ENCODE measurements around the gene FBXW8.

Gene FBXW8, protein sequence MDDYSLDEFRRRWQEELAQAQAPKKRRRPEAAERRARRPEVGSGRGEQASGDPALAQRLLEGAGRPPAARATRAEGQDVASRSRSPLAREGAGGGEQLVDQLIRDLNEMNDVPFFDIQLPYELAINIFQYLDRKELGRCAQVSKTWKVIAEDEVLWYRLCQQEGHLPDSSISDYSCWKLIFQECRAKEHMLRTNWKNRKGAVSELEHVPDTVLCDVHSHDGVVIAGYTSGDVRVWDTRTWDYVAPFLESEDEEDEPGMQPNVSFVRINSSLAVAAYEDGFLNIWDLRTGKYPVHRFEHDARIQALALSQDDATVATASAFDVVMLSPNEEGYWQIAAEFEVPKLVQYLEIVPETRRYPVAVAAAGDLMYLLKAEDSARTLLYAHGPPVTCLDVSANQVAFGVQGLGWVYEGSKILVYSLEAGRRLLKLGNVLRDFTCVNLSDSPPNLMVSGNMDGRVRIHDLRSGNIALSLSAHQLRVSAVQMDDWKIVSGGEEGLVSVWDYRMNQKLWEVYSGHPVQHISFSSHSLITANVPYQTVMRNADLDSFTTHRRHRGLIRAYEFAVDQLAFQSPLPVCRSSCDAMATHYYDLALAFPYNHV

DNA sequence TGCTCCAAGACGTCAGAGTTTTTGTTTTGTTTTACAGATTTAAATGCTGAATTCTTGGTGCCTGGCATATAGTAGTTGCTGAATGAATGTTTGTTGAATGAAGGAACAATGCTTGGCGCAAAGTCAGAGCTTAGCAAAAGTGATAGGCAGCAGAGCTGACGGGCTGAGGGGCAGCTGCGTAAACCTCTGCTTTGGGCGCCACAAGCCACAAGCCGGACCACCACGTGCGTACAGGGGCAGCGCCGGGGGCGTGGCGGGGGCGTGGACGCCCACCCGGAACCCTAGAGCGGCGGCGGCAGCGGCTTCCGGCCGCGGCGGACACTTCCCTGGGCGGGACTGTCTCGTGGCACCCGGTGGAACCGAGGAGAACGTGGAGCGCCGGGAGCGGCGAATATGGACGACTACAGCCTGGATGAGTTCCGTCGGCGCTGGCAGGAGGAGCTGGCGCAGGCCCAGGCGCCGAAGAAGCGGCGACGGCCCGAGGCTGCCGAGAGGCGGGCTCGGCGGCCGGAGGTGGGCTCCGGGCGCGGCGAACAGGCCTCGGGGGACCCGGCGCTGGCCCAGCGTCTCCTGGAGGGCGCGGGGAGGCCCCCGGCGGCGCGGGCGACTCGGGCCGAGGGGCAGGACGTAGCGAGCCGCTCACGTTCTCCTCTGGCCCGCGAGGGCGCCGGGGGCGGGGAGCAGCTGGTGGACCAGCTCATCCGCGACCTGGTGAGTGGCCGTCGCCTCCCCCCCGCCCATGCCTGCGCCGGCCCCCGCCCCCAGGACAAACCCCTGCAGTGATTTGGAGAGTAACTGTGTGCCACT lies at the start of gene FBXW8:
Gene FBXW8 (plus strand): TSS at position 306 of the 807 bp plus-strand sequence. CDS start 88 bp downstream, at position 394.
- DNase-seq (ENCODE audit: low read depth in 2 of 2) = peak; percentile 32 to 71

DNA sequence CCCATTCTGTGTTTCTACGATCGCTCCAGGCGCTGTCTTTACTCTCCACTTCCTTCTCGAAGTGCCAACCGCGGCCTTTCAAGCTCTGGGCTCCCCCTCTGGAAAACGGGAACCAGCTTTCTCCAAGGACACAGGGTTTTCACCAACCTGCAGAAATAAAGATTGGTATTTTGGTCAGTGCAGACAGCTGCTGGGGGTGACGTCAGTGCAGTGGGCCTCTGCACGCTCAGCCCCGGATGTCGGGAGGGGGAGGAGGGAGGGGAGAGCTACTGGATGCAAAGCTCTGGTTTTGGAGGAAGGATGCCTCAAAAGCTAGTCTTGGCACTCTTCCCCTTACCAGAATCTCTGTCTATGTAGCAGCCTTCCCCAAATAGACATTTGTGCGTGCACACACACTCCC lies 49.4 kb upstream of the FBXW8 start:
- DNase-seq (ENCODE audit: low read depth in 2 of 2) = no peak

DNA sequence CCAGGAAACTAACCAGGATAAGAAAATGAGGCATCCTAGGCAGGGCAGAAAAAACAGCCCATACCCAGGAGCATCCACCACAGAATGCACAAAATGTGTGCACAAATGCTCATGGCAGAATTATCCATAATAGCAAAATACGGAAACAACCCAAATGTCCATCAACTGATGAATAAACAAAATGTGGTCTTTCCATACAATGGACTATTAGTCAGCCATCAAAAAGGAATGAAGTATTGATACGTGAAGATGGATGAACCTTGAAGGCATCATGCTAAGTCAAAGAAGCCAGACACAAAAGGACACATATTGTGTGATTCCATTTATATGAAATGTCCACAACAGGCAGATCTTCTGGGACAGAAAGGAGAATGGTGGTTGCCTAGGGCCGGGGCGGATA lies 48.6 kb upstream of the FBXW8 start:
- DNase-seq (ENCODE audit: low read depth in 2 of 2) = no peak

DNA sequence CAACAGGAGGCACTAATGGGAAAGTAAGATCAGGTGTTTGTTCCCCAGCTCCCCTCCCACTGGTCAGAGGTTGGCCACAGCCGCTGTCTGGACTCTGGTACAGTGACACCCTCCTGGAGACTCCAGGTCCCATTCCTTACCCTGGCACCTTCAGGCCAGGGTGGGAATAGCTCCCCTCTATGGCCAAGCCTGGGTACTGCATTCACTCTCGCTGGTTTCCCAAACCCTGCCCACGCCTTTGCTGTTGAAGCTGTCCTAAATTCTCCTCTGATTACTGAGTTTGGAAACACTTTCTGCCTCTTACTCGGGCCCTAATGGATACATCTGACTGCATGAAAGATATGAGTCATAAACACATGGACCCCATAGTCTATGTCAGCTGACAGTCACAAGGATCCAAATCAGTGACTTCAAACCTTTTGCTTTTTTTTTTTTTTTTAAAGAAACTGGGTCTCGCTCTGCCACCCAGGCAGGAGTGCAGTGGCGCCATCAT lies 47.4 kb upstream of the FBXW8 start:
- no peak for DNase-seq (ENCODE audit: low read depth in 2 of 2)

DNA sequence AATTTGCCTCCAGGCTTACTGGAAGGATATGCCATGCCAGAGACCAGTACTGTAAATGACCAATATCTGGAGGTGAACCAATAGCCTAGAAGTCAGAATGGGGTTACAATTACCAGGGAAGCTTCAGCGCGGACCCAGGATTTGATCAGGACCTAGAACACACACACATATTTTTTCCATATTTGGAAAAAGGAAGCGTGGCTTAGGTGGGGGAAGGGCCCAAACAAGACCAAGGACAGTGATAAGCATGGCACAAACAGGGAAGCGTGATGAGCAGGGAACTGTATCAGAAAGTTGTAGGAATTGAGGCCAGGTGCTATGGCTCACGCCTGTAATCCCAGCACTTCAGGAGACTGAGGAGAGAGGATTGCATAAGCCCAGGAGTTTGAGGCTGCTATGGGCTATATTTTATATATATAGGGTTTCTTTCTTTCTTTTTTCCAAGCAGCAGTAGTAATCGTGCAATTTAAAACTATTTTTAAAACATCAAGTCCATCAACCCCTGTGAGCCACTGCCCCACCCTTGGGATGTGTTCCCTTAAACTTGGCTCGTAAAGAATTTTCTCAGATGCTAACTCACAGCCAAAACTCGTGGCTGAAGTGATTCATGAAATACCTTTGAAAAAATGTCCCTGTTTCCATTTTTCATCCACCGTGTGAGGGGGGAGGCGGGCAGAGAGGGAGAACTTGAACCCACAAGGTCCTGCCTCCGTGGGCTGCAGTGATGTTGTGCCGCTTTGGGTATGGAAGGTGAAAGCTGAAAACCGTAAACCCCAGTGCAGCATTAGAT lies 46.2 kb upstream of the FBXW8 start:
- no peak for DNase-seq (ENCODE audit: low read depth in 2 of 2)

DNA sequence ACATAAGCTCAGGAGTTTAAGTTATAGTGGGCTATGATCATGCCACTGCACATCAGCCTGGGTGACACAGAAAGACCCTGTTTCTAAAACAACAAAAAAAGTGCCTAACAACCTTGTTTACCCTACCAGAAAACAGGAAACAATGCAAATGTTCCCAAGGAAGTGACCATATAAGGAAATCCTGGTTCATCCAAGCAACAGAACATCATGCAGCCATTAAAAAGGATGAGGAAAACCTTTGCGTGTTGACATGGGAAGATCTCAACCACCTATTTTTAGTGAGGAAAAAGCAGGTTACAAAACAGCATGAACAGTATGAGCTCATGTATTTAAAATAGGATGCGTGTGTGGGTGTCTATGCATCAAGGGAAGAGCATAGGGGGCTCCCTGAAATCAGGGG lies 43.2 kb upstream of the FBXW8 start:
- DNase-seq (ENCODE audit: low read depth in 2 of 2) = no peak

DNA sequence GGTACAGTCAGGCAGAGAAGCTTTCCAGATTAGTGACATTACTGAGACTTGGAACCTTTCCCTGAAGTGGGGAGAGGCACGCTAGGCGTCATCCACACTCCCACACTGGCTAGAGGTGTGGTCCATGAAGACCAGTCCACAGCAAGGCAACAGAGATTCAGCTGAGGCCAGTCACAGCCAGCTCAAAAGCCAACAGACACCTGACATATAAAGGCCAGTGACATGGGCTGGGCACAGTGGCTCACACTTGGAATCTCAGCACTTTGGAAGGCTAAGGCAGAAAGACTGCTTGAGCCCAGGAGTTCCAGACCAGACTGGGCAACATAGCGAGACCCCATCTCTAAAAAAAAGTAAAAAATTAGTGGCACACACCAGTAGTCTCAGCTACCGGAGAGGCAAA lies 40.4 kb upstream of the FBXW8 start:
- no peak for DNase-seq (ENCODE audit: low read depth in 2 of 2)

DNA sequence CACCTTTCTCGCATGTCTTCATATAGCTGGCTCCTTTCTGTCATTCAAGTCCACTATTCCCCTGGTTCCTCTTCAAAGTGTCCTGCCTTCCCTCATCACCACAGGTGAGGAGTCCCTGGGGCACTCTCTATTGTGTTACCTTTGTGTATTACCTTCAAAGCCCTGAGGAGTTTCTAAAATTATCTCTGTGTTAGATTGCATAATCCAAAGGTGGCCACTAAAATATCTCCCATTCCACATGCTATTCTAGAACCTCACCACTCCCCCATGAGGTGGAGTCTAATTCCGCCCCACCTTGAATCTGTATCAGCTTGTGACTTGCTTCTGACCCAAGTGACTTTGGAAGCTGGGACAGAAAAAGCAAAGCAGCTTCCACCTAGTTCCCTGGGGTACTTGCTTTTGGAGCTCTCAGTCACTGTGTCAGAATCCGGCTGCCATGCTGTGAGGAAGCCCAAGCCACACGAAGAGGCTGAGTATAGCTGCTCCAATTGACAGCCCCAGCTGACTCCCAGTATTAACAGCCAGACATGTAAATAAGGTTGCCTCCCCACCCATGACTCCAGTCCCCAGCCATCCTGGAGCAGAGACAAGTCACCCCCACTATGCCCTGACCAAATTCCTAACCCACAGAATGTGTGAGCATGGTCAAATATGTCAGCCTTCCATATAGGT lies 36.3 kb upstream of the FBXW8 start:
- DNase-seq (ENCODE audit: low read depth in 2 of 2) = no peak

DNA sequence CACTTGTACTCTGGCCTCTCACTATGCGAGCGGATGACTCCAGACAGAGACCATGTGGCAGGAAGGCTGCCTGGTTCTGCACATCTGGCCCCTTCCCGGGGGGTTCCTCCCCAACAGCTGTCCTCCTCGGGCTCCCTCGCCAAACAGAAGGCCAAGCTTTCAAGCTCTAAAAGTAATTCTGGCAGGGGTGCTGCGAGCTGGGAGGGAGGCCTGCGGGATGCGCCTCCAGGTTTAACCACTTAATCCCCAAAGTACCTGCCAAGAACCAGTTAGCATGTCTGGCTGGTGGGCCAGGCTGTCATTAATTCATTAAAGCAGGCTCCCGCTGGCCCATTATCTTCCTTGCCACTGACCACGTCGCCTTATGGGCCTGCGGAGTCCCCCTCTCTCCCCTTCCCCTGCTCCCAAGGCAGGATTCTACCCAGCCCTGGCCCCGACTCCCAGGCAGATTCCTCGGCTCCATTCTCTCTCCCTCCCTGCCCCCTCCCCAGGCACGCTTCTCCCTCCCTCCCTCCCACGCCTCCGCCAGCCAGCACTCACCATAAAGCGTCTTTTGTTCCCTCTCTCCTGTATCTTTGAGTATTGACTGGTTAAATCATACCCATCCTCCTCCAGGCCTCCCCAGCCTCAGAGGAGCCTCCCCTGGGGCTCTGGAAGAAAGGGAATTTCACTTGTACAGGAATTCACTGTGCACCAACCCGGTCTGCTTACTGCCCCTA lies 34.4 kb upstream of the FBXW8 start:
- no peak for DNase-seq (ENCODE audit: low read depth in 2 of 2)

DNA sequence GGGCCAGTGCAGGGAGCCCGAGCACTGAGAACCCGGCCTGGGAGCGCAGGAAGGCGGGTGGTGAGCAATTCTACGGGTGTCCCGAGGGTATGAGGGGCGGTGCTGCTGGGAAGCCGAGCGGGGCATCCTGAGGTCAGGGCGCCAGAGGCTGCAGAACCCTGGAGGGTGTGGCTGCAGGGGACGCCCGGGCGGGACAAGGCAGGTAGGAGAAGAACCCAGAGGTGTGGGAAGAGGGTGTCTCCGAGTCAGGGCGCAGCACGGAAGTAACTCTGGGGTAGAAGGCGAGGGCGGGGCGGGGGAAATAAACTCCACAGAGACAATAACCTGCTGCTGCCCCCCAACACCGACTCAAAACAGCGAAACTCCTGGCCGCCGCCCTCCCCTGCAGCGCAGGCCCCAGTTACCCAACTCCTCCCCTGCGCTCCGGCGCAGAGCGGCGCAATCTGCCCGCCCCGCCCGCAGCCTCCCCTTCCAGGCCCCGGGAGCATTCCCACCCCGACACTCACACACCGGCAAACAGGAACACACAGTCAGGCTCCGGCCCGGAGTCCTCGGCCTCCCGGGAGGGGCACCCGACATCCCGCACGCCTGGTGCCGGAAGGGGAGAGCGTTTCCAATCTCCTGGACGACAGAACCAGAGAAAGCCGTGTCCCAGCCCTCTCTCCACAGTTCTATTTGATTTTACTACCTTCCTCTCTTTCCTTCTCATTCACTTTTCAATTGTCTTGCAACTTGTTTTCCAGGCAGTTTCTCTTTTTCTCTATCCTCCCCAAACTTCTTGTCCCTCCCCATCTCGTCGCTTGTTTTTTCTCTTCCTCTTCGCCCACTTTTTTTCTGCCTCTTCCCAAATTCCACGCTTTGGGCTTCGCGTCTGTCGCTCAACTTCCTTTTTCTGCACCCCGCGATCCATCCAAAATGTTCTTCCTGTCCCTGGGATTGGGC lies 31.9 kb upstream of the FBXW8 start:
- DNase-seq (ENCODE audit: low read depth in 2 of 2) = no peak

DNA sequence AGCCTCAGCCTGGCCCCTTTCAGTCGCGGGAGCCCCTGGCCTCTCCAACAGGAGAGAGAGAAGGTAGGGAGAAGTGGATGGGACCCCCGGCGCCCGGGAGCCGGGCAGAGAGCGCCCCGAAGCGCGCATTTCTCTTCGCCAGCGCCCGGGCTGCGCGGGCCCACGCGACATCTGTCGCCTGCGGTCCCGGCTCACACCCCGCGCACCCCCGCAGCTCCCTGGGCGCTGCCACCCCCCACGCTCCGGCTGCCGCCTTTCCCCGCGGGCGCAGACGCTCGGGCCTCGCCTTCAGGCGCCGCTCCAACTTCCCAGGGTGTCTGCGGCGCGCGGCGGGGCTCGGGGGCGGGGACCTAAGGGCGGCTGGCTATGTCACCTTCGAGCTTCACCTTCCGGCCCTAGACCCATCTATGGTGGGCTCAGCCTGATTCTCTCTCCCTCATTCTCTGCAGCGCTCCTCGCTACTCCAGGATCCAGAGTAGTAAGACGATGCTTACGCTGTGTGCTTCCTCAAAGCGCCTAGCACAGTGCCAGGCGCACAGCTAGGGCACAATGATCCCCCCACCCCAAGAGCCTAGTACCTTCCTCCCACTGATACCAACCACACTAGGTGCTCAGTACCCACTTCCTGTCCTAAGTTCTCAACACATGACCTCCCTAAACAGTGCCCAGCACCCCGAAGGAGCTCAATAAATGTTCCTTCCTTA lies 31.1 kb upstream of the FBXW8 start:
- no peak for DNase-seq (ENCODE audit: low read depth in 2 of 2)

DNA sequence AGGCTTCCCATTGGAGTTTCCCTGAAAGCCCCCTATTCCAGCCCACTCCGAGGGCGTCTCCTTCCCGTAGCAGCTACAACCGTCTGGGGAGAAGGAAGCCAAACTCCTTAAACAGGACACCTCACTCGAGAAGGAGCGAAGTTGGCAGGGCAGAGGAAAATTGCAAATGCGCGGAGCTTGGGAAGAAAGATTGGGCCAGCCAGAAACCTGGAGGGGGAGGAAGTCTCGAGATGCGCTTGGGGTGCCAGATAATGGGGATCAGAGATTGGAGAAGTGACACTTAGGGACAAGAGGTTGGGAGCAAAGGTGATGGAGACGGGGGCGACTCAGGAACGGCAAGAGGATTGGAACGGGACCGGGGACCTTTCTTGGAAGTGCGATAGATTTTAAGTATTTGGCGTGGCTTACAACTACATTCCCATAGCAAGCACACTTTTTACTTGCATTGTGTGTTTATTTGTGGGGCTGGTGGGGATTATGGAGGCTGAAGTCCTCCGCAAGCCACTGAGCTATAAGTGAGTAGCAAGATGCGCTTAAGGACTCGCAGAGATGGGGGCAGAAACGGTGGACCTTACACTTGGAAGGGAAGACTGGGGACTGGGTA lies 30.4 kb upstream of the FBXW8 start:
- DNase-seq (ENCODE audit: low read depth in 2 of 2) = no peak

DNA sequence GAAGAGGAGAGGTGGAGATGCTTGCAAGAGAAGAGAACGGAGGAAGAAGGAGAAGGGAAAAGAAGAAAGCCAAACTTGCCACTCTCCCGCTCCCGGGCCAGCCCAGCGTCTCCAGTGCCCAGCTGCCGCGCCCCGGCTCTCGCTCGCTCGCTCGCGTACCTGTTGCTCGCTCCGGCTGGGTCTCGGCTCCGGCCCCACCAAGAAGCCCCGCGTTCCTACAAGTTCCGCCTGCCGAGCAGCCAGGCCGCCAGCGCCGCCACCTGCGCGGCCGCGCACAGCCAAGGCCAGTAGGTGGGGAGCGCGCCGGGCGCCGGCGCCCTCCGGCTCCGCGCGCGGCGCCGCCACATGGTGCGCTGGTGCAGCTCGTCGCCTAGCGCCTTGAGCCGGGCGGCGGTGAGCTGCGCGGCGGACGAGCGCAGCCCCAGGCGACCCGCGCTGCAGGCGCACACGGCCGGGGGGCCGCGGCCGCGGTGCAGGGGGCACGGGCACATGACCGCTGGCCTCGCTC lies 29.9 kb upstream of the FBXW8 start:
- no peak for DNase-seq (ENCODE audit: low read depth in 2 of 2)

DNA sequence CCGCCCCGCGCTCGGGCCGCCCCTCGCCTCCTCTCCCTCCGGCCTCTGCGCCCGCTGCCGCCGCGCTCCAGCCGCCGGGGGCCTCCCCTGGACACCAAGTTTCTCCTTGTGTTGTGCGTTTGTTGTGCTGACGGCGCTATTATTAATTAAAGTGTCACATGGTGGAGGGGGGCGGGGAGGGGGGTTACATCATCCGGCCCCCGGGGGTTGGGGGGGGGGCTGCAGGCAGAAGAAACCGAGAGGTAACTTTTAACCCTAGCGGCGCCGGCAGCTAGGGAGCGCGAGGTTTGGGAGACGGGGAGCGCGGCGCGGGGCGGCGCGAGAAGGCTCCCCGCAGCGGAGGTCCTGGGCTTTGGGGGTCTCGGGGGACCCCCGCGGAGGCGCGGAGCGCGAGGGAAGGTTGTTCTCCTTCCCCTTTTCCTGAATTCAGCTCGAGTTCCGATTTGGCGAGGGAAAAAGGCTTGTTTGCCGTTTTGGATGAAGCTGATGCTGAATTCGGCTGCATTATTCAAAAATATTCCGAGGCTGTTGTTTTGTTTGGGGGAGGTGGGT lies 29.3 kb upstream of the FBXW8 start, which contains the start of gene HRK:
Gene HRK (minus strand): TSS at position 117 of the 552 bp plus-strand sequence. CDS start 134 bp downstream, outside the sequence.
- no peak for DNase-seq (ENCODE audit: low read depth in 2 of 2)

DNA sequence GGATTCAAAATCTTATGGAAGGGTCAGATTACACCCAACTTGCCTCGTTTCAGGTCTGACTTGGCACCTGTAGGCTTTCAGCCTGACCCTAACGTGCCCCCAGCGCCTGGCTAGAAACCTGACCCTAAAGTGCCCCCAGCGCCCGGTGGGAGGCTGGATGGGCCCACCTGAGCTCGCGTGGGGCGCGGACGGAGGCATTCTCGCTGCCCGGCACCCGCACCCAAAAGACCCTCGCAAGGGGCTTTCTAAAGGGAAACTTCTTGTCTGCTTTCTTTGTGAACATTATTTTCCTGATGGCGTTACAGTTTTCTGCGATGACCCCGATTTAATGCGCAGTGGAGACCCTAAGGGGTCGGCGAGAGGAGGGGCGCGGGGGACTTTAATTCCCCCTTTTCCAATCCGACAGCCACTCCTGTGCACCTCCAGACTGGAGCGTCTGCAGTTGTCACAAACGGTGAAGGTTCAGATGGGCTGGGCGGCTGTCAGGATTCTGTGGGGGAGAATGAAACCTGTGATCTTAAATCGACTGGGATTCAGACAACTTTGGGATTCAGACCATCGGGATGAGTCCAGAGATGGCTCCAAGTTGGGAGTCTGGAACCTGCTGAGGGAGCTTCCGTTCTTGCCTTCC lies 28.8 kb upstream of the FBXW8 start:
- DNase-seq (ENCODE audit: low read depth in 2 of 2) = no peak

DNA sequence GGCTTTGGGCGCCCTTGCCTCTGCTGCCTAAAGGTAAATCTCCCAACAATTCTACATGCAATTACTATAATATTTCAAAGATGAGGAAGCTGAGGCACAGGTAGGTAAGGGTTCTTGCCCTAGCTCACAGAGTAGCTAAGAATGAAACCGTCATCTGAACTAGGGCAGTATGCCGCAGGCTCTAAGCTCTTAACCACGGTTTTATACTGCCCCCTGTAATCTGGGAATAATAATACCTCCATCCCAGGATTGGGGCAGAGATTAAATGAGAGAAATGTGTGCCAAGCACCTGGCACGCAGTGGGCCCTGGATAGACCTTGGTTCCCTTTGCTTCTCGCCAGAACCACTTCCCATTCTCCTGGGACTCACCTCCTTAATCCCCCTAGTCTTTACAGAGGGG lies 28.0 kb upstream of the FBXW8 start:
- no peak for DNase-seq (ENCODE audit: low read depth in 2 of 2)

DNA sequence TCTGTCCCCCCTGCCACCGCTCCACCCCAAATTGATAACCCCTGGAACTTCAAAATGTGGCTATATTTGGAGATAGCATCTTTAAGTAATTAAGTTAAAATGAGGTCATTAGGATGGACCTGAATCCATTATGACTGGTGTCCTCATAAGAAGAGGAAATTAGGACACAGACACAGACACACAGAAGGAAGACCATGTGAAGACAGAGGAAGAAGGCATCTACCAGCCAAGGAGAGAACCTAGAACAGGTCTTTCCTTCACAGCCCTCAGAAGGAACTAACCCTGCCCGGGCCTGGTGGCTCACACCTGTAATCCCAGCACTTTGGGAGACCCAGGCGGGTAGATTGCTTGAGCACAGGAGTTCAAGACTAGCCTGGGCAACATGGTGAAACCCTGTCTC lies 25.9 kb upstream of the FBXW8 start:
- DNase-seq (ENCODE audit: low read depth in 2 of 2) = no peak

Measured in stimulated activated CD8-positive, alpha-beta memory T cell treated with anti-CD3 and anti-CD28 coated beads, Interleukin-7, amount 100 ng/mL, for 4 hours (primary cell).